Lung (tissue), 12 donors: ENCODE results near the gene RASSF7. TPM values are rescaled to one million over a fixed set of nuclear protein-coding genes. Genes with fewer than 3 reads are reported as not detected.

Source experiments
- ATAC-seq: fragments of 200-7000 bp; cut with Tn5 transposase; one replicate; pipeline ENCODE4 v1.9.1; 2020; ENCODE audit warnings: moderate number of reproducible peaks; ENCODE audit not compliant: insufficient read depth, low FRiP score
- DNase-seq, 3 donors: peaks; one replicate each; pipeline ENCODE4 v3.0.0-alpha.2; 2013 to 2017
- H3K27ac ChIP-seq, 2 donors: one replicate each; pipeline ENCODE4 v1.5.1; 2013; ENCODE audit warnings: mild to moderate bottlenecking in 2 of 2, moderate library complexity in 2 of 2, control low read depth in 1 of 2, inconsistent platforms in 1 of 2, low read depth in 1 of 2, low read length in 1 of 2
- H3K27me3 ChIP-seq, 3 donors: one replicate each; pipeline ENCODE4 v1.5.1; 2013; ENCODE audit warnings: low read length in 2 of 3; ENCODE audit not compliant: control insufficient read depth in 3 of 3, insufficient read depth in 3 of 3
- H3K36me3 ChIP-seq, 4 donors: one replicate each; pipeline ENCODE4 v1.5.1; 2013; ENCODE audit warnings: low read length in 4 of 4, mild to moderate bottlenecking in 1 of 4, moderate library complexity in 1 of 4; ENCODE audit not compliant: control insufficient read depth in 4 of 4, insufficient read depth in 4 of 4
- H3K4me1 ChIP-seq, 5 donors: one replicate each; pipeline ENCODE4 v1.5.1; 2013; ENCODE audit warnings: low read length in 5 of 5, mild to moderate bottlenecking in 2 of 5, moderate library complexity in 1 of 5; ENCODE audit not compliant: control insufficient read depth in 5 of 5, insufficient read depth in 5 of 5
- H3K4me3 ChIP-seq: one replicate; pipeline ENCODE4 v1.5.1; 2013; ENCODE audit warnings: mild to moderate bottlenecking, control low read depth, moderate library complexity
- H3K9ac ChIP-seq, 2 donors: one replicate each; pipeline ENCODE4 v1.5.1; 2013; ENCODE audit warnings: low read length in 2 of 2, control low read depth in 1 of 2; ENCODE audit not compliant: insufficient read depth in 1 of 2
- H3K9me3 ChIP-seq, 4 donors: one replicate each; pipeline ENCODE4 v1.5.1; 2013; ENCODE audit warnings: low read length in 3 of 4, mild to moderate bottlenecking in 1 of 4, moderate library complexity in 1 of 4; ENCODE audit not compliant: control insufficient read depth in 4 of 4, insufficient read depth in 3 of 4
- CTCF ChIP-seq: IDR thresholded peaks from 2 replicates; pipeline ENCODE4 v1.5.1; 2012; ENCODE audit warnings: mild to moderate bottlenecking; ENCODE audit errors: control extremely low read depth, extremely low read depth
- WGBS, 2 donors: extraction: QIAGEN DNeasy Blood & Tissue Kit; methylation state at CpG; one replicate each; pipeline ENCODE4 v1.1.7; 2013; 5-methylcytosine and 5-hydroxymethylcytosine counted together
- polyA plus RNA-seq, 2 donors: library from polyadenylated mRNA; stranded (reverse); fragments of 200-250 nt; gene quantifications; one replicate each; pipeline ENCODE4 v1.2.1, GENCODE V29; 2013
- total RNA-seq, 2 donors: library from RNA; depleted of rRNA in 1 of 2; stranded (reverse); fragments of >200 nt in 1 of 2; gene quantifications; one replicate each; pipeline ENCODE4 v1.2.1, GENCODE V29; 2014 to 2021
- donor health status: control.
- donor health status: control.
- donor health status: Bipolar disorder and iron deficiency.
- donor health status: healthy.
- donor health status: DM: yes; HTN: yes; CAD: no.

The RASSF7 gene
- total and polyA plus RNA-seq, 4 donors = 47.9 to 153 (median 66.4) TPM

- Histone ChIP-seq H3K4me3 (no peak overlapping the region), H3K9ac (no peak overlapping the region), H3K27me3 (no peaks in the 10 kb centered on the region), H3K27ac (no peak overlapping the region), H3K36me3 (peaks cover 20 to 88% (median 41%) of the 10 kb centered on the region in 4 donors), H3K9me3 (no peaks in the 10 kb centered on the region), H3K4me1 (no peaks in the 10 kb centered on the region)
- ATAC-seq (no peak), DNase-seq (no peak)
- TF ChIP-seq CTCF = no peak
- 94% methylated on average over 45 of the region's 45 CpGs for WGBS, 2 donors
Observed at GRCh38 chr11:607971-608659, 47.3 kb downstream of the RASSF7 start.

GRCh38 chr11:608791-609251 is 48.1 kb downstream of the RASSF7 start:
- WGBS, 2 donors = 76 to 86% methylated on average over 24 to 28 of the region's 28 CpGs
- H3K4me3 ChIP-seq = no peak overlapping the region
- no peak for TF ChIP-seq CTCF
- no peaks in the 10 kb centered on the region for H3K9me3 ChIP-seq
- no peaks in the 10 kb centered on the region for H3K27me3 ChIP-seq
- H3K36me3 ChIP-seq = peaks cover 17 to 90% (median 38%) of the 10 kb centered on the region in 4 donors
- ATAC-seq (no peak), DNase-seq (no peak)
- H3K4me1 ChIP-seq = peaks cover 0 to 2% (median 0%) of the 10 kb centered on the region in 5 donors
- no peak overlapping the region for H3K9ac ChIP-seq
- H3K27ac ChIP-seq = no peak overlapping the region

GRCh38 chr11:609341-609811 is 48.6 kb downstream of the RASSF7 start:
- no peak for ATAC-seq
- 94 to 95% methylated on average over 28 of the region's 28 CpGs for WGBS, 2 donors
- peaks cover 14 to 92% (median 36%) of the 10 kb centered on the region in 4 donors for H3K36me3 ChIP-seq

More at GRCh38 chr11:609341-609811, 48.6 kb downstream of the RASSF7 start:
- Histone ChIP-seq H3K4me1 (peaks cover 0 to 6% (median under 1%) of the 10 kb centered on the region in 5 donors), H3K27ac (no peak overlapping the region), H3K4me3 (no peak overlapping the region), H3K27me3 (no peaks in the 10 kb centered on the region), H3K9ac (no peak overlapping the region), H3K9me3 (no peaks in the 10 kb centered on the region)
- no peak for TF ChIP-seq CTCF
- DNase-seq = no peak
